SK-N-SH treated with all-trans-retinoic acid at 6 μM for 48 hours (cell line): ENCODE results near the gene SLC8B1.

Experiments used
- ATAC-seq: fragments of 200-7000 bp; cut with Tn5 transposase; 3 replicates; pipeline ENCODE4 v1.9.1; 2020; ENCODE audit warnings: mild to moderate bottlenecking, moderate library complexity
- ARNTL ChIP-seq: fragments of 450-650 bp; formaldehyde crosslinking; IDR thresholded peaks from 2 replicates; pipeline ENCODE4 v1.5.0; 2020; ENCODE audit warnings: low read depth, mild to moderate bottlenecking, moderate library complexity, borderline replicate concordance
- BACH2 ChIP-seq: fragments of 250-450 bp; sonication (Bioruptor Pico); IDR thresholded peaks from 2 replicates; pipeline ENCODE4 v1.9.0; 2021; ENCODE audit warnings: mild to moderate bottlenecking, borderline replicate concordance
- CSDC2 ChIP-seq: fragments of 250-450 bp; sonication (Bioruptor Pico); IDR thresholded peaks from 2 replicates; pipeline ENCODE4 v1.5.0; 2020; ENCODE audit warnings: mild to moderate bottlenecking, moderate library complexity
- CSRNP3 ChIP-seq: fragments of 250-450 bp; sonication (Bioruptor Pico); IDR thresholded peaks from 2 replicates; pipeline ENCODE4 v1.5.1; 2021; ENCODE audit warnings: mild to moderate bottlenecking, moderate library complexity
- ESRRG ChIP-seq: fragments of 250-450 bp; sonication (Bioruptor Pico); IDR thresholded peaks from 2 replicates; pipeline ENCODE4 v1.6.1; 2021; ENCODE audit warnings: mild to moderate bottlenecking
- ISL1 ChIP-seq: fragments of 250-450 bp; sonication (Bioruptor Pico); IDR thresholded peaks from 2 replicates; pipeline ENCODE4 v2.1.2; 2022; ENCODE audit warnings: mild to moderate bottlenecking, moderate library complexity
- PPARA ChIP-seq: fragments of 250-450 bp; sonication (Bioruptor Pico); IDR thresholded peaks from 2 replicates; pipeline ENCODE4 v1.5.0; 2020; ENCODE audit warnings: mild to moderate bottlenecking, borderline replicate concordance
- RARB ChIP-seq: fragments of 250-450 bp; sonication (Bioruptor Pico); IDR thresholded peaks from 2 replicates; pipeline ENCODE4 v1.8.0; 2021; ENCODE audit warnings: mild to moderate bottlenecking, moderate library complexity
- TCF4 ChIP-seq: fragments of 250-450 bp; sonication (Bioruptor Pico); IDR thresholded peaks from 2 replicates; pipeline ENCODE4 v1.8.0; 2021; ENCODE audit warnings: mild to moderate bottlenecking, moderate library complexity, borderline replicate concordance
- TOX ChIP-seq: fragments of 250-450 bp; sonication (Bioruptor Pico); IDR thresholded peaks from 2 replicates; pipeline ENCODE4 v1.8.0; 2021; ENCODE audit warnings: mild to moderate bottlenecking, moderate library complexity, borderline replicate concordance
- ZC3H10 ChIP-seq: fragments of 250-450 bp; sonication (Bioruptor Pico); IDR thresholded peaks from 2 replicates; pipeline ENCODE4 v1.5.1; 2021; ENCODE audit warnings: mild to moderate bottlenecking, moderate library complexity
- ZFP30 ChIP-seq: fragments of 450-650 bp; formaldehyde crosslinking; IDR thresholded peaks from 2 replicates; pipeline ENCODE4 v1.5.0; 2022; ENCODE audit warnings: mild to moderate bottlenecking, moderate library complexity
- ZNF565 ChIP-seq: fragments of 450-650 bp; formaldehyde crosslinking; conservative IDR thresholded peaks from 2 replicates; pipeline ENCODE4 v1.5.0; 2020; ENCODE audit warnings: low read depth, mild to moderate bottlenecking, moderate library complexity
- ZNF70 ChIP-seq: fragments of 450-650 bp; formaldehyde crosslinking; IDR thresholded peaks from 2 replicates; pipeline ENCODE4 v1.5.0; 2020; ENCODE audit warnings: mild to moderate bottlenecking, moderate library complexity
- ZNF8 ChIP-seq: fragments of 450-650 bp; formaldehyde crosslinking; IDR thresholded peaks from 2 replicates; pipeline ENCODE4 v1.5.0; 2020; ENCODE audit warnings: mild to moderate bottlenecking, moderate library complexity
- TF ChIP-seq, protein P1 (sequence below): fragments of 250-450 bp; sonication (Bioruptor Pico); IDR thresholded peaks from 2 replicates; pipeline ENCODE4 v1.5.0; 2020; ENCODE audit warnings: mild to moderate bottlenecking, moderate library complexity
- TF ChIP-seq, protein P2 (sequence below): fragments of 250-450 bp; sonication (Bioruptor Pico); IDR thresholded peaks from 2 replicates; pipeline ENCODE4 v1.5.1; 2020; ENCODE audit warnings: low read depth, mild to moderate bottlenecking, moderate library complexity
- TF ChIP-seq, protein P3 (sequence below): fragments of 250-450 bp; sonication (Bioruptor Pico); IDR thresholded peaks from 2 replicates; pipeline ENCODE4 v1.8.0; 2021; ENCODE audit warnings: low read depth, mild to moderate bottlenecking, moderate library complexity, borderline replicate concordance

The SLC8B1 gene

GRCh38 chr12:113269257-113269943 is 65.5 kb downstream of the SLC8B1 start (continued):
- no peak for TF ChIP-seq ZC3H10 (CRISPR knock-in tag)
- TF ChIP-seq PPARA: no peak

DNA sequence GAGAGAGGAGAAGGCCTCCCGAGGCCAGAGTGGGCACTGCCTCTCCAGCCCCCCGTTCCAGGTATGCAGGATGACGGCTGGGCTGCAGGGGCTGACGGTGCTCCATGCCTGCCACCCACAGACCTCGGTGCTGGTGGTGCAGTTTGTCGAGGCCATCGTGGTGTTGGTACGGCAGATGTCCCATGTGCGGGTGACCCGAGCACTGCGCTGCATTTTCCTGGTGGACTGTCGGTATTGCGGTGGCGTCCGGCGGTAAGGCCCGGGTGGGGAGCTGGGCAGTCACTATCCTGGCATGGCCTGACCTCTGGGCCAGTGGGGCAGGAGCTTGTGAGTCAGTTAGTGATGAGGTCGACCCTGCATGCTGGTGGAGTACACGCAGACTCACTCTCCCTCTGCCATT is 66.3 kb downstream of the SLC8B1 start:
- TF ChIP-seq, protein P1, sequence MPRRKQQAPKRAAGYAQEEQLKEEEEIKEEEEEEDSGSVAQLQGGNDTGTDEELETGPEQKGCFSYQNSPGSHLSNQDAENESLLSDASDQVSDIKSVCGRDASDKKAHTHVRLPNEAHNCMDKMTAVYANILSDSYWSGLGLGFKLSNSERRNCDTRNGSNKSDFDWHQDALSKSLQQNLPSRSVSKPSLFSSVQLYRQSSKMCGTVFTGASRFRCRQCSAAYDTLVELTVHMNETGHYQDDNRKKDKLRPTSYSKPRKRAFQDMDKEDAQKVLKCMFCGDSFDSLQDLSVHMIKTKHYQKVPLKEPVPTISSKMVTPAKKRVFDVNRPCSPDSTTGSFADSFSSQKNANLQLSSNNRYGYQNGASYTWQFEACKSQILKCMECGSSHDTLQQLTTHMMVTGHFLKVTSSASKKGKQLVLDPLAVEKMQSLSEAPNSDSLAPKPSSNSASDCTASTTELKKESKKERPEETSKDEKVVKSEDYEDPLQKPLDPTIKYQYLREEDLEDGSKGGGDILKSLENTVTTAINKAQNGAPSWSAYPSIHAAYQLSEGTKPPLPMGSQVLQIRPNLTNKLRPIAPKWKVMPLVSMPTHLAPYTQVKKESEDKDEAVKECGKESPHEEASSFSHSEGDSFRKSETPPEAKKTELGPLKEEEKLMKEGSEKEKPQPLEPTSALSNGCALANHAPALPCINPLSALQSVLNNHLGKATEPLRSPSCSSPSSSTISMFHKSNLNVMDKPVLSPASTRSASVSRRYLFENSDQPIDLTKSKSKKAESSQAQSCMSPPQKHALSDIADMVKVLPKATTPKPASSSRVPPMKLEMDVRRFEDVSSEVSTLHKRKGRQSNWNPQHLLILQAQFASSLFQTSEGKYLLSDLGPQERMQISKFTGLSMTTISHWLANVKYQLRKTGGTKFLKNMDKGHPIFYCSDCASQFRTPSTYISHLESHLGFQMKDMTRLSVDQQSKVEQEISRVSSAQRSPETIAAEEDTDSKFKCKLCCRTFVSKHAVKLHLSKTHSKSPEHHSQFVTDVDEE (CRISPR knock-in tag): no peak
- TF ChIP-seq, protein P2, sequence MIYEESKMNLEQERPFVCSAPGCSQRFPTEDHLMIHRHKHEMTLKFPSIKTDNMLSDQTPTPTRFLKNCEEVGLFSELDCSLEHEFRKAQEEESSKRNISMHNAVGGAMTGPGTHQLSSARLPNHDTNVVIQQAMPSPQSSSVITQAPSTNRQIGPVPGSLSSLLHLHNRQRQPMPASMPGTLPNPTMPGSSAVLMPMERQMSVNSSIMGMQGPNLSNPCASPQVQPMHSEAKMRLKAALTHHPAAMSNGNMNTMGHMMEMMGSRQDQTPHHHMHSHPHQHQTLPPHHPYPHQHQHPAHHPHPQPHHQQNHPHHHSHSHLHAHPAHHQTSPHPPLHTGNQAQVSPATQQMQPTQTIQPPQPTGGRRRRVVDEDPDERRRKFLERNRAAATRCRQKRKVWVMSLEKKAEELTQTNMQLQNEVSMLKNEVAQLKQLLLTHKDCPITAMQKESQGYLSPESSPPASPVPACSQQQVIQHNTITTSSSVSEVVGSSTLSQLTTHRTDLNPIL (CRISPR knock-in tag): no peak
- TF ChIP-seq ISL1 (CRISPR knock-in tag): no peak
- no peak for TF ChIP-seq TOX (CRISPR knock-in tag)
- TF ChIP-seq, protein P3, sequence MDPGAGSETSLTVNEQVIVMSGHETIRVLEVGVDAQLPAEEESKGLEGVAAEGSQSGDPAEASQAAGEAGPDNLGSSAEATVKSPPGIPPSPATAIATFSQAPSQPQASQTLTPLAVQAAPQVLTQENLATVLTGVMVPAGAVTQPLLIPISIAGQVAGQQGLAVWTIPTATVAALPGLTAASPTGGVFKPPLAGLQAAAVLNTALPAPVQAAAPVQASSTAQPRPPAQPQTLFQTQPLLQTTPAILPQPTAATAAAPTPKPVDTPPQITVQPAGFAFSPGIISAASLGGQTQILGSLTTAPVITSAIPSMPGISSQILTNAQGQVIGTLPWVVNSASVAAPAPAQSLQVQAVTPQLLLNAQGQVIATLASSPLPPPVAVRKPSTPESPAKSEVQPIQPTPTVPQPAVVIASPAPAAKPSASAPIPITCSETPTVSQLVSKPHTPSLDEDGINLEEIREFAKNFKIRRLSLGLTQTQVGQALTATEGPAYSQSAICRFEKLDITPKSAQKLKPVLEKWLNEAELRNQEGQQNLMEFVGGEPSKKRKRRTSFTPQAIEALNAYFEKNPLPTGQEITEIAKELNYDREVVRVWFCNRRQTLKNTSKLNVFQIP: no peak
- no peak for TF ChIP-seq TCF4 (CRISPR knock-in tag)
- TF ChIP-seq ZNF70 (CRISPR knock-in tag): no peak
- no peak for TF ChIP-seq ESRRG (CRISPR knock-in tag)
- no peak for TF ChIP-seq ZFP30 (CRISPR knock-in tag)
- no peak for TF ChIP-seq ZNF565 (CRISPR knock-in tag)
- TF ChIP-seq ZC3H10 (CRISPR knock-in tag): no peak
- no peak for TF ChIP-seq ZNF8 (CRISPR knock-in tag)
- no peak for TF ChIP-seq CSRNP3 (CRISPR knock-in tag)
- no peak for TF ChIP-seq RARB (CRISPR knock-in tag)
- no peak for TF ChIP-seq CSDC2 (CRISPR knock-in tag)
- no peak for TF ChIP-seq ARNTL (CRISPR knock-in tag)
- no peak for TF ChIP-seq BACH2 (CRISPR knock-in tag)

GRCh38 chr12:113268136-113268535 is 66.8 kb downstream of the SLC8B1 start:
- TF ChIP-seq CSRNP3 (CRISPR knock-in tag) (no peak), ZNF70 (CRISPR knock-in tag) (no peak)
- no peak for ATAC-seq

More for the DNA sequence above, 66.3 kb downstream of the SLC8B1 start:
- no peak for ATAC-seq

- TF ChIP-seq, protein P2 (CRISPR knock-in tag): no peak
- no peak for ATAC-seq
These were observed 67.3 kb downstream of the SLC8B1 start for GRCh38 chr12:113267621-113268020.
